HG02610 (cell line): ENCODE data around the gene SLC5A10.
A peak's percentile ranks its signal among the peaks of the same experiment; 100 is the strongest.
"Not testable (repeated sequence)": the region's sequence is repeated elsewhere in the genome, so short reads cannot be mapped to it uniquely, and the experiment has no call there.

Experiments
- ATAC-seq: cut with Tn5 transposase; IDR thresholded peaks from one replicate; pipeline ENCODE4 v1.9.1; 2021; ENCODE audit warnings: mild to moderate bottlenecking, moderate library complexity; ENCODE audit not compliant: unreplicated experiment

SLC5A10 gene

DNA sequence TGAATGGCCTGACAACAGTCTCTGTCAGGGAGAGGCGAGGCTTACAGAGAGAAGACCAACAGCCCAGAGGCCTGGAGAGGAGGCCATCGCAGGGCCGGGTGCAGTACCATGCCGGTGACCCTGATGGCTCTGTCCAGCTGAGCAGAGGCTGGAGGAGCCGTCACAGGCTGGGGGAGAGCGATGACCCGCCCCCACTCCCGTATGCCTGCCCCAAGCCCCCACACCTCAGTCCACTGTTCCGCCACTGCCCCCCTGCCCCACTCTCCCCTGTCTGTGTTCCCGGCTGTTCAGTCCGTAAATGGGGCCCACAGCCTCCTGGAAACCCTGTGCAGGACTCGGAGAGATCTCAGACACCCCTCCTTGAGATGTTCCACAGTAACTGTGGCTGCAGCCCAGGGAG lies 65.4 kb downstream of the SLC5A10 start:
- ATAC-seq = no peak

DNA sequence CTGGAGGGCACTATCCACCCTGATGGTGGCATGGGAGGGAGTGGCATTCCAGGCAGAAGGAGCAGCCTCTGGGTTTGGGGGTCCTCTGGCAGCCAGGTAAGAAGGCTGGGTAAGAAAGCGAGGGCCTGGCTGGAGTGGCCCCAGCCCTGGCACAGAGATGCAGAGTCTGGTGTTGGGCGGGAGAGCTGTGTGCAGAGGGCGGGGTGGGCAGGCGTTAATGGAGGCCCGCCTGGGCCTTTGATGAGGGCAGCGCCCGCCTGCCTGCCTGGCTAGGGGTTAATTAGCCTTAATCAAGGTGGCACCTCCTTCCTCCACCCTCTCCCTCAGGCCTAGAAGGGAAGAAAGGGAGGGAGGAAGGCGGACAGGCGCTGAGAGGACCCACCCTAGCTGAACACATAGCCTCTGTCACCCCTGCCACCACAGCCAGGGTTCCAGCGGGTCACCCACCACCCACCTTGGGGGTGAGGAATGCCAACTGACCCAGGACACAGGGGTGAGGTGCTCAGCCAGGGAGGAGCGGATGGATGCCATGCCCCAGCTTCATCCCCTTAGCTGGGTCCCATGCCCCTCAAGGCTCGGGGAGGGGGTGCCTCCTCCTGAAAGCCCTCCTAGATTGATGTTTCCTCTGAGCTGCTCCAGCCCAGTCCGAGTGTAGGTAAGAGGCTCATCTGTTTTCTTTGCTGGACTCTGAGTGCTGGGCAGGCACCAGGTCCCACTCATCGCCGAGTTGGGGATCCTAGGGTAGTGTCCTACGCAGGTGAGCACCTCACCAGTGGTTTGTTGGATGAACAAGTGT lies 66.0 kb downstream of the SLC5A10 start:
- ATAC-seq = no peak

DNA sequence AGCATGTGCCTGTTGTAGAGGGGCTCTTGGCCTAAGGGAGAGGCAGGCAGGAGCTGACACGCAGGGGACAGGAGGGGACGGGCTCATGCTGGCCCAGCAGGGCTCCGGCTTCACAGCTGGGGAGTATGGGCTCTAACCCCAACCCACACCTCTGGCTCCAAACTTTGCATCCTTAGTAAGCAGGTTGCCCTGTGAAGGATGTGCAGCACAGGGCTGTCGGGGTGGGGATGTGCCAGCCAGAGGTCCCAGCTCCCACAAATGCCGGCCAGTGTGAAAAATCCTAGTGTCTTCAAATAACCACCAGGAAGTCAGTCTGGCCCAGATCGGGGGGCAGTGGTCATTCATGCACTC lies 66.6 kb downstream of the SLC5A10 start:
- no peak for ATAC-seq

DNA sequence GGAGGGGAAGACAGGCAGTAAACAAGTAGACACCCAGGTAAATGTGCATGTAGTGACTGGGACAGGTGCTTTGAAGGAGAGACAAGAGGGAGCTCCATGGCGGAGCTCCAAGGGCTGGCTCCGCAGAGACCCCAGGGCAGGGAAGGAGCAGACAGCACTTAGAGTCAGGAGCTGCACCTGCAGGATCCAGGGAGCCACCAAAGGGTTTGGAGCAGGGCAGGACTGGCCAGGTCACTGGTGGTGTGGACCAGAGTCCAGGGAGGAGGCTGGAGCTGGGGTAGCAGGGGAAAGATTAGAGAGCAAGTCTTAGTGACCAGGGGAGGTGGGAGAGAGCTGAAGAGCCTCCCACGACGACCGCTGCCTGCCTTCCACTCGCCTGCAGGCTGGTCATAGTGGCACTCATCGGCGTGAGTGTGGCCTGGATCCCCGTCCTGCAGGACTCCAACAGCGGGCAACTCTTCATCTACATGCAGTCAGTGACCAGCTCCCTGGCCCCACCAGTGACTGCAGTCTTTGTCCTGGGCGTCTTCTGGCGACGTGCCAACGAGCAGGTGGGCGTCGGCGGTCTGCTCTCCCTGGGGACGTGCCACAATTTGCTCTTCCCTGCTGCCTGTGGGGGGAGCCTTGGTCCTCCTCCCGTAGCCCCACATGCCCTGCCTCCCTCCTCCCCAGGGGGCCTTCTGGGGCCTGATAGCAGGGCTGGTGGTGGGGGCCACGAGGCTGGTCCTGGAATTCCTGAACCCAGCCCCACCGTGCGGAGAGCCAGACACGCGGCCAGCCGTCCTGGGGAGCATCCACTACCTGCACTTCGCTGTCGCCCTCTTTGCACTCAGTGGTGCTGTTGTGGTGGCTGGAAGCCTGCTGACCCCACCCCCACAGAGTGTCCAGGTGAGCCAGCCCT lies 67.3 kb downstream of the SLC5A10 start:
- no peak for ATAC-seq

DNA sequence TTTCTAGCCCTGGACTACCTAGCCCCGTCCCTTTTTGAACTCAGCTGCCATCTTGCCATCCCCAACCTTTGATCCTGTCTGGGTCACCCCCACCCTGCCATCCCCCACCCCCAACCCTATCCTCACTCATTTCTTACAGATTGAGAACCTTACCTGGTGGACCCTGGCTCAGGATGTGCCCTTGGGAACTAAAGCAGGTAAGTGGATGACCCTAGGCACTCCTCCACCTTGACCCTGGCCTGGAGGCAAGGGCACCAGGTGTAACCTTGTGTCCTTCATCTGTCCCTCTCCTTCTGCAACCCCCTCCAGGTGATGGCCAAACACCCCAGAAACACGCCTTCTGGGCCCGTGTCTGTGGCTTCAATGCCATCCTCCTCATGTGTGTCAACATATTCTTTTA lies 68.1 kb downstream of the SLC5A10 start:
- no peak for ATAC-seq

DNA sequence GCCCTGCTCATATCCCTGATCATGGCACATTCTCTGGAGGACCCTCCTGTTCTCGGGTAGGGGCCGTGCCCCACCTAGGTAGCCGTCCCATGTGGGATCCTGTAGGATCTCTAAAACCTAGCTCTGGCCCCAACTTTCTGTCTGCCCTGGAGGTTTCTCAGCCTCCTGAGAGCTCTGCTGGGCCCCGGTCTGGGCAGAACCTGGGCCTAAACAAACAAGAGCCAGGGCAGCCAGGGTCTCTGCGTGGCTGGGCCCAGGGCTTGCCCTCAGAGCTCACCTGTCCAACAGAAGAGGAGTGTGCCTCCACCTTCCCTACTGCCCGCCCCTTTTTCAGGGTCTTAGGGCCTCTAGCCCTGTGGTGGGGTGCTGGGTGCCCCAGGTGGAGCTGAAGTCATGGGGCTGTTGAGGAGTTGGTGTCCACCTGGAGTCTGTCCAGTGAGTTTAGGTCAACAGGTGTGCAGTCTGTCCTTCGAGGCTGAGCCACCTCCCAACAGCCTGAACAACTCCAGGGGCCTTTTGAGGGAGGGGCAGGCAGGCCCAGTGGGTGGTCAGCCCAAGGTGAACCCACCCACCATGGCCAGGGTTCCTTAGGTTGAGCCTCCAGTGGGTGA lies 69.2 kb downstream of the SLC5A10 start:
- ATAC-seq = not testable (repeated sequence)

DNA sequence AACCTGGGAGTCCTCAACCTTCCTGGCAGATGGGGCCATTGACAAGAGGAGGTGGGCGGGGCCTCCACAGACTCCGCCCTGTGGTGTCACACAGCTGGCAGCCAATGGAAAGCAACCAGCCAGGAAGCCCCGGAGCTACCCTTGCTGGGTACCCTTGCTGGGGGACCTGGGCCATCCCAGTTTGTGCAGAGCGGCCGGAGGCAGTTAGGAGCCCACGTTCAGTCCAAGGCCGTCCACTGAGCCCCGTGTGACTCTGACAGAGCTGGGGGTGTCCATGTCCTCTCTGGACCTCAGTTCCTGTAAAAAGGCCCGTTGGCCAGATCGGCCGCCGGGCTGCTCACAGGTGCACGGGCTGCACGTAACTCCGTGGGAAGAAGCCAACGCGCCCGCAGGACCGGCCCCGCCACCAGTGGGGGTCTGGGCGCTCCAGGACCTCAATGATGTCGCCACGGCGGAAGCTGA lies 69.7 kb downstream of the SLC5A10 start:
- no peak for ATAC-seq

DNA sequence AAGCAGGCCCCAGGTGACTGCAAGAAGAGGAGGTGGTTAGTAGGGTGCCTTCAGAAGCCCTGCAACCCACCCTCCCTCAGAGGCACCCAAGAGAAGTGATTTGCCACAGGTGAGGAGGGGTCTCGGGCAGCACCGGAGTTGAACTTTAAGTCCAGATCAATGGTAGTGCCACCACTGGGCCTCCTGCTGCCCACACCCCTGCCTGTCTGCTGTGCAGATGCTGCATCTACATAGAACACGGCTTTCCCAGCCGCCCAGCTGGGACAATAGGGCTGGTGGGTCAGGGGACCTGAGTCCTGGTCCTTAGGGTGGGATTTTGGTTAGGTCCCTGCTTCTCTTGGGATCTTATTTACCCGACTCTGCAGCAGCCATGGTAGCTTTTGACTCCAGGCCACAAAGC lies 70.2 kb downstream of the SLC5A10 start:
- no peak for ATAC-seq

DNA sequence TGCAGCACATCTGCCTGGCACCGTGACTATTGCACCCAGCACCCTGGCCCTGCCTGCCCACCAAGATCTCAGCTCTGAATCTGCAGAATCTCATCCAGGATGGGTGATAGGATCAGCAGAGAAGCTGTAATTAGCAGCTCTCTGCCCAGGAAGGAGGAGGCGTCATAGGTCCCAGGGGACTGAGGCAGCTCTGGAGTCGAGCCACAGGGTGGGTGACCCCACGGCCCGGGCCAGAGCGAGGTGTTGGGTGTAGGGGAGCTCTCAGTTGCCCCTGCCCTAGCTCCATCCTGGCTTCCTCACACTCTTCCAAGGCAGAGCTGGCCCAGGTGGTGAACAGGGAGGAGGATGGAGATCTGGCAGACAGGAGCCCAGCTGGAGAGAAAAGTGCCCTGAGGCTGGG lies 70.8 kb downstream of the SLC5A10 start:
- no peak for ATAC-seq

DNA sequence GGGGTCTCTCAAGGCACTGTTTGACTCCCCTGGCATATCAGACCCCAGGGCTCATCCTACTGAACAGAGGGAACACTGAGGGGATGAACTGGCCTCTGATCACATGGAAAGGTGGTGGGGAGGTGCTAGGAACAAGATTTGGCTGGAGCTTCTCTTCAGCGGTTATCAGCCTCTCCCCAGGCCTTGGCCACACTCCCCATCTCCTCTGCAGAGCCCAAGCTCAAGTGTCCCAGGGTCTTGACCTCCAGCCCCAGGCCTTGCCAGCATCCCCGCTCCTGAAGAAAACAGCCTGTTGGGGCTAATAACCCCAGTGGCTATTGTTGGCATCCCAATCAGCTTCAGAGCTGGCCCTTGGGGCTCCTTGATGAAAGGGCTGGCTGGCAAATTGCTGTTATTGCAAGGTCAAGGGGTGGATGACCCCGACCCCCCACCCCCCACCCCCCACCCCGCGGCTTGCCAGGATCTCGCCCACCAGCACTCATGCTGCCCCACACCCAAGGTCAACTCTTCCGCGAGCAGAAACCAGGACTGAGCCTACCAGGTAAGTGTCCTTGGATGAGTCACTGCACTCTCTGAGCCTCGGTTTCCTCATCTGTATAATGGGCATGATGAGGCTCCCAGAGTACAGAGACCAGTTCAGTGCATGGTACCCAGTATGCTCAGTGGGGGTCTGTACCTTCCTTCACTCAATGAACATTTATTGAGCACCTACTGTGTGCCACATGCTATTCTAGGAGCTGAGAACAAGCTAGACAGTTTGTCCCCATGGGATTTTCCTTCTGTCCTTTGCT lies 71.4 kb downstream of the SLC5A10 start:
- ATAC-seq = no peak

DNA sequence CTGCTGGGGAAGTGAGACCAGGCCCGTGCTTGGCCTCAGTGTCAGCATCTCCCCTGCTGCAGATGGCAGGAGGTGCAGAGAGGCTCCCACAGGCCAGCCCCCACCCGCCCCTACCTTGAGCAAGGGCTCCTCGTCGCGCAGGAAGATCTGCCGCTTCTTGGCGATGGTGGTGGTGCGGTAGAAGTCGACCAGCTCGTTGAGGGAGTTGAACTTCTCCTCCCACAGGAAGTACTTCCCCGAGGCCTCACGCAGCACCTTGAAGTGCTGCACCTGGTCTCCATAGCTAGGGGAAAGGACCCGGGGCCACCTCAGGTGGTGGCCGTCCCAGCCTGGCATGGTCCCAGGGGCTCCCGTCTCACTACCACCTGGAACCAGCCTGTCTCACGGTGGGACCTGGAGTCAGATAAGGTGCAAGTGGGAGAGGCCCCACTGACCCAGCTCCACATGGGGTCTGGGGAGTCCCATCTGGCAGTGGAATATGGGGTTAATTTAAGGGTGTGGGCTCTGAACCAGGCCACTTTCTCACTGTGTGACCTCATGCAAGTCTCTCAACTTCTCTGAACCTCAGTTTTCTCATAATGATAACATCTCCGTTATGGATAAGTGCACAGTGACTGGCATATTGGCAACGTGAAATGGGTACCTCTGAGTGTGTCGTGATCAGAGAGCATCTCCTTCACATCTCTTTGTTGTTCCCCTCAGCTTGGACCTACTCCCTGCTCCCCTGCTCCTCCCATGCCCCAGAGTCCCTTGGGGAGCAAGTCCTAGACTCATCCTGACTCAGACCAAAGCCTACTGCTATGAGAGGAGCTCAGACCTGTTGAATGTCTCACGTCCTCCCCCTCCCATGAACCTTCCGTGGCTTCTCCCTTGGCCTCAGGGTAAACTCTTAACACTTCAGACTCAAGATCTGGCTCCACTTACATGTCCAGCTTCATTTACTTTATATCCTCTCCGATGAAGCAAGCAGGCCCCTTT lies 72.4 kb downstream of the SLC5A10 start:
- ATAC-seq = no peak

DNA sequence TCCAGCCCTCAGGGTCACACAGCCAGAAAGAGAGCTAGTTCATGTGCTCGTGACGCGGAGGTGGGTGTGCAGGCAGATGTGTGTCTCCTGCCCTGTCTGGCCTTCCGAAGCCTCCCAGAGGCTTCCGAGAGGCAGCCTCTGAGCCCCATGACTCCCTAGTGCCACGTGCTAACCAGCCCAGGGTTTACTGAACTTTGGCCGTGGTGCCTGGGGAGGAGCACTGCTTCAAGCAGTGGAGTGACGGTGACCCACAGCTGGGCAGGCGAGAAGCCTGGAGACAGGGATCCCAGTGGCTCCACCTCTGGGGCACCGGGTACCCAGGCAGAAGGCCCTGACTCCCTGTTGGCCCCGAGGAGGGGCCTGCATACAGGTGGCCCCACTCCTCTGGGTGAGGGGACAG lies 76.7 kb downstream of the SLC5A10 start:
- ATAC-seq = not testable (repeated sequence)

DNA sequence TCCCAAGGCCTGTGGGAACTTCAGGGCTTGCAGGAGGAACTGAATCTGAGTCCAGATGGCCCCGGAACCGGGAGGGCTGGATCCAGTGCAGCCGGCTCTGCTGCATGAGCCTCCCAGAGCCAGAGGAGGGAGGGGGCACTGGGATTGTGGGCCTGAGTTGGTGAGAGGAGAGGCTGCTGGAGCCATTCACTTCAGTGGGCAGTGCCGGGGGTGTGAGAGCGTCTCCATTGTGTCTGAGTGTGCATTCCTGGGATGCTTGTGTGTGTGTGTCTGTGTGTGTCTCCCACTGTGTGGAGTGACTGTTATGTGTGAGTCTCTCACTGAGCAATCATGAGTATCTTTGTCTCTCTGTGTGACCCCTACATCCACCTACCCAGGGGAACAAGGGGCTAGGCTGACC lies 77.8 kb downstream of the SLC5A10 start:
- ATAC-seq = not testable (repeated sequence)

DNA sequence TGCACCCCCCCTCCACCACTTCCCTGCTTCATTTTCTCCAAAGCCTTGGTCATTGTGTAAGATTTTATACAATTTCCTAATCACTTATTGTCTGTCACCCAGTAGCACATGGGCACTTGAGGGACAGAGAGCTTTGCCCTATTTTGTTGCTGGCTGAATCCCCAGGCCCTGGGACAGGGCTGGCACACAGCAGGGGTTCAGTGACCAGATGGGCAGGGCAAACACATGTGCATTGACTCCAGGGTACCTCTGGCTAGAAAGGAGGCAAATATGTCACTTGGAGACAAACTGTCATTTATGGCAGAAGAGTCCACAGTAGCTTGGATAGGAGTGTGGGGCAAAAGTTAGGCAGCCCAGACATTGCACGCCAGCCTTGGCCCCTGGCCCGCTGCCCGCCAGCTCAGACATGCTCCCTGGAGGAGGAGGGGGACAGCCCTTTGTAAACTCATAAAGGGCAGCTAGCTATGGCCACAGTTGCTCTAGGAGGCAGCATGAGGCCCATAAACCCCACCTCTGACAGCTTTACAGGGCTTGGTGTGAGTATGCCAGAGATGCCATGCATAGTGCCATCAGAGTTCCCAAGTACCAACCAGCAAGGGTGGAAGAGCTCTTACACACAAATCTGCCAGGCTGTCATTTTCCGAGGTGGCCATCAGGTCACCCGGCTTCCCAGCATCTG lies 78.9 kb downstream of the SLC5A10 start:
- not testable (repeated sequence) for ATAC-seq

DNA sequence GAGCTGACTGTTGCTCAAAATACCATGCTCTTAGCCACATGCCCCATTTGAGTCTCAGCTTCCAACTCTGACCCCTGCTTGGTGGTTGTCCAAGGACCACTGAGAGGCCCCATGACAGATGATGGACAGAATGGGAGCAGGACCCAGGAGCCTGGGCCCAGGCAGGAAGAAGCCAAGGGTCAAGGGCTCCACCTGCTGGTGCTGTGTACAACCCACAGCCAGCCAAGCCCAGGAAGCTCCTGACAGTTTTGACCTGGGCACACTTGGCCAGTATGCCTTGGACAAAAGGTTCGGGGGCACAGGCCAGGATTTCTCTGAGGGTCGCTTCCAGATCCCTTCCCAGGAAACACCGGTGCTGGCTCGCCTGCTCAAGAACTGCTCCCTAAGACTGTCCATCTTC lies 79.8 kb downstream of the SLC5A10 start:
- ATAC-seq = peak; percentile 35

DNA sequence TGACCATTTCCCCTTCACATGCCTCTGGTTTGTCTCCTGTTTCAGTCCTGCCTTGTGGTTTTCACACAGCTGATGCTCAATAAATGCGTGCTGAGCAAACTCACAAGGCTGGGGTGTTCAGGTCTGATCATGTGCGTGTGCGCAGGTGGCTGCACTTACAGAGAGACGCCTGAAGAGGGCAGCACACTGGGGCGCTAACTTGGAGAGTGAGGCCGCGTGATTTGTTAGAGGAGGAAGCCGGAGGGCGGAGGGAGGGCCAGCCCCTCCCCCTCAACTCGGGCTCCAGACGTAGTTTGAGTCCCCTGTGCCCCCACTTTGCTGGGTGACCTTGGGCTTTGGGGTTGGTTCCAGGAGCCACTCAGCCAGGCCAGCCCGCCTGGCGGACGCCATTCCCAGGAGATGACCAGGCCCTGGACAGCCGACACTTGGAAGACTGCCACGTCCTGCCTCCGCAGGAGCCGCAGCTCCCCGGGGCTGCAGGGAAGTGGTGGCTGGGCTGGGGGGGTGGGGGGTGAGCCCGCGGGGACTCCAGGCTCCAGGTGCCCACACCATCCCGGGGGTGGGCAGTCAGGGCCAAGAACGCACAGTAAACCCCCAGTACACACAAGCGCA lies 80.5 kb downstream of the SLC5A10 start:
- ATAC-seq = peak; percentile 43

DNA sequence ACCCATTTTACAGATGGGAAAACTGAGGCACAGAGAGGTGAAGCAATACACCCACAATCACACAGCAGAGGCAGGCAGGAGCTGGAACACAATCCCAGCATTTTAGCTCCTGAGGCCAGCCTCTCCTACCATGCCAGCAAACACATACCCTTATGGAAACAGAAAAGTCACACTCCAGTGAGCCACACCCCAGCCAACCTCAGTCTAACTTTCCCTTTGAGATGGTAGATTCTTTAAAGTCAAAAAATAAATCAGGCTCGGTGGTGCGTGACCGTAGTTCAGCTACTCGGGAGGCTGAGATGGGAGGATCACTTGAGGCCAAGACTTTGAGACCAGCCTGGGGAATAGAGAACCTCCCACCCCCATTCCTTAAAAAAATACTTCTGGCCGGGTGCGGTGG lies 84.2 kb downstream of the SLC5A10 start:
- not testable (repeated sequence) for ATAC-seq

DNA sequence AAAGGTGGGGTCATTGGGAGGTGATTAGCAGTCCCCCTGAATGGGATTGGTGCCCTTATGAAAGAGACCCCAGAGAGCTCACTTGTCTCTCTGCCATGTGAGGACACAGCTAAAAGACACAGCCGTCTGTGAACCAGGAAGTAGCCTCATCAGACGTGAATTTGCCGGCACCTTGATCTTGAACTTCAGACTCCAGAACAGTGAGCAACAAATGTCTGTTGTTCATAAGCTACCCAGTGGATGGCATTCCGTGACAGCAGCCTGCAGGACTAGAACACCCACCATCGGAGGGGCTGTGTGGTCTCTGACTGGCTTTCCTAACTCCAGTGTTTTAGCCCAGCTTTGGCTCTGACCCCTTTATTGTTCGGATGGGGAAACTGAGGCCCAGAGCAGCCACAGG lies 85.6 kb downstream of the SLC5A10 start:
- ATAC-seq = not testable (repeated sequence)

DNA sequence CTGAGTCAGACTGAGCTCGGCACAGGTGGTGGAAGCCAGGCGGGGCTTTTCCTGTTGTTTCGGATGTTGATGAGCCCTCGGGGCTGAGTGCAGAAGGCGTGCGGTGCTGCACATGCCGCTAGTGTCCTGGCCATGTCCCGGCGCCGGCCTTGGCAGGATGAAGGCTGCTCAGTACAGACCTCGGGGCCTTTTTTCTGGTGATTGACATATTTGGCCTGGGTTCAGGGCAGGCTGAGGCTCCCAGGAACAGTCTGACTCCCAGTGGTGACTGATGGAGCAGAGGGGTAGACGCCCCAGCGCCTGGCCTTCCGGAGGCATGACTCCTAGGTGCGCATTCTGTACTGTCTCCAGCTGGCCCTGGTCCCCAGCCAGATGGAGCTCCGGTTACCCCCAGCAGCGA lies 86.0 kb downstream of the SLC5A10 start:
- ATAC-seq = not testable (repeated sequence)
